Hepatocyte (in vitro differentiated cells): ENCODE results near the gene OR4D10. TPM values are rescaled to one million over a fixed set of nuclear protein-coding genes. Genes with fewer than 3 reads are reported as not detected.

Experiments used
- DNase-seq: peaks from one replicate; pipeline ENCODE4 v3.0.0-alpha.2; 2016; ENCODE audit warnings: low spot score
- H2AFZ ChIP-seq: fragments of 200-600 bp; sonication (generic); 2 replicates; pipeline ENCODE4 v1.6.0; 2016; ENCODE audit warnings: antibody characterized with exemption, mild to moderate bottlenecking
- H3K27ac ChIP-seq: fragments of 200-600 bp; sonication (generic); 2 replicates; pipeline ENCODE4 v1.5.1; 2016; ENCODE audit warnings: mild to moderate bottlenecking
- H3K27me3 ChIP-seq: fragments of 200-600 bp; sonication (generic); 2 replicates; pipeline ENCODE4 v1.6.1; 2016
- H3K36me3 ChIP-seq: fragments of 200-600 bp; sonication (generic); replicated peaks from 2 replicates; pipeline ENCODE4 v1.5.1; 2016; ENCODE audit warnings: low read depth; ENCODE audit not compliant: insufficient read depth
- H3K4me1 ChIP-seq: fragments of 200-600 bp; sonication (generic); 2 replicates; pipeline ENCODE4 v1.5.1; 2016; ENCODE audit warnings: mild to moderate bottlenecking, moderate library complexity; ENCODE audit not compliant: insufficient read depth
- H3K4me2 ChIP-seq: fragments of 200-600 bp; sonication (generic); 2 replicates; pipeline ENCODE4 v1.6.0; 2016
- H3K4me3 ChIP-seq: fragments of 200-600 bp; sonication (generic); 2 replicates; pipeline ENCODE4 v1.5.1; 2016; ENCODE audit warnings: mild to moderate bottlenecking
- H3K79me2 ChIP-seq: fragments of 200-600 bp; sonication (generic); 2 replicates; pipeline ENCODE4 v1.6.0; 2017; ENCODE audit warnings: mild to moderate bottlenecking
- H3K9me2 ChIP-seq: fragments of 200-600 bp; sonication (generic); replicated peaks from 2 replicates; pipeline ENCODE4 v1.6.0; 2017; ENCODE audit warnings: mild to moderate bottlenecking; ENCODE audit not compliant: insufficient read depth
- H3K9me3 ChIP-seq: fragments of 200-600 bp; sonication (generic); 2 replicates; pipeline ENCODE4 v1.5.1; 2016; ENCODE audit warnings: low read depth, mild to moderate bottlenecking
- H4K20me1 ChIP-seq: fragments of 200-600 bp; sonication (generic); 2 replicates; pipeline ENCODE4 v1.6.0; 2016; ENCODE audit warnings: mild to moderate bottlenecking; ENCODE audit not compliant: insufficient read depth, poor library complexity, severe bottlenecking
- EZH2 ChIP-seq: fragments of 200-600 bp; sonication (generic); IDR thresholded peaks from 2 replicates; pipeline ENCODE4 v1.6.1; 2016; ENCODE audit warnings: antibody characterized with exemption, mild to moderate bottlenecking, borderline replicate concordance
- EZH2phosphoT487 ChIP-seq: fragments of 200-600 bp; sonication (generic); IDR thresholded peaks from one replicate; pipeline ENCODE4 v1.6.1; 2018; ENCODE audit warnings: antibody characterized with exemption, mild to moderate bottlenecking, low read depth, moderate library complexity; ENCODE audit not compliant: unreplicated experiment, severe bottlenecking
- WGBS: methylation state at CpG from one replicate; pipeline ENCODE4 v1.1.6; 2016; ENCODE audit warnings: low lambda C conversion rate; ENCODE audit errors: missing lambda C conversion rate; 5-methylcytosine and 5-hydroxymethylcytosine counted together
- polyA plus RNA-seq: library from polyadenylated mRNA; unstranded; fragments of >200 nt; fragmentation: Nextera tagmentation; extraction: Ambion mirVana; gene quantifications from 2 replicates; pipeline ENCODE4 v1.2.1, GENCODE V29; 2016
- total RNA-seq: library from RNA; depleted of rRNA; stranded (reverse); fragments of >200 nt; gene quantifications from 2 replicates; pipeline ENCODE4 v1.2.3, GENCODE V29; 2014
- TF ChIP-seq, protein P1 (sequence below): fragments of 200-600 bp; sonication (generic); IDR thresholded peaks from 2 replicates; pipeline ENCODE4 v1.5.1; 2016; ENCODE audit warnings: antibody characterized with exemption, mild to moderate bottlenecking; ENCODE audit not compliant: poor library complexity

The OR4D10 gene
- total and polyA plus RNA-seq, 2 experiments from 2014 or later: not detected

DNA sequence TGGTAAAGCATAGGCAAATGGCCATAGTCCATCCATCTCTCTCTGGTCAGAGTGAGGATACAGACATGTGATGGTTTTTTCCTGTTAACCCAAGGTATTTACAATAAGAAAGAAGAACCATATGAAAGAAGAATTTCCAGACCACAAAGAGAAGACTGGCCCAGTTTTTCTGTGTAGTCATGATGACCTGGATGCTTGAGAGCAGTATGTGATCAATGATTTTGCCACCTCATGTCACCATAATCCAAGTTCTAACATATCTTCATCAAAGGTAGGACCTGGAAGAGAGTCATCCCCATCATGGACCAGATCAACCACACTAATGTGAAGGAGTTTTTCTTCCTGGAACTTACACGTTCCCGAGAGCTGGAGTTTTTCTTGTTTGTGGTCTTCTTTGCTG is 16.5 kb upstream of the OR4D10 start, which contains the start of gene OR4D6:
Gene OR4D6, plus strand, starts transcription at position 301 of the 400 bp plus-strand sequence. Its CDS starts 0 bp downstream, at position 301.
- peaks cover 3% of the 10 kb centered on the region for H3K4me1 ChIP-seq
- no peak for TF ChIP-seq EZH2phosphoT487
- no peak for TF ChIP-seq EZH2
- TF ChIP-seq, protein P1, sequence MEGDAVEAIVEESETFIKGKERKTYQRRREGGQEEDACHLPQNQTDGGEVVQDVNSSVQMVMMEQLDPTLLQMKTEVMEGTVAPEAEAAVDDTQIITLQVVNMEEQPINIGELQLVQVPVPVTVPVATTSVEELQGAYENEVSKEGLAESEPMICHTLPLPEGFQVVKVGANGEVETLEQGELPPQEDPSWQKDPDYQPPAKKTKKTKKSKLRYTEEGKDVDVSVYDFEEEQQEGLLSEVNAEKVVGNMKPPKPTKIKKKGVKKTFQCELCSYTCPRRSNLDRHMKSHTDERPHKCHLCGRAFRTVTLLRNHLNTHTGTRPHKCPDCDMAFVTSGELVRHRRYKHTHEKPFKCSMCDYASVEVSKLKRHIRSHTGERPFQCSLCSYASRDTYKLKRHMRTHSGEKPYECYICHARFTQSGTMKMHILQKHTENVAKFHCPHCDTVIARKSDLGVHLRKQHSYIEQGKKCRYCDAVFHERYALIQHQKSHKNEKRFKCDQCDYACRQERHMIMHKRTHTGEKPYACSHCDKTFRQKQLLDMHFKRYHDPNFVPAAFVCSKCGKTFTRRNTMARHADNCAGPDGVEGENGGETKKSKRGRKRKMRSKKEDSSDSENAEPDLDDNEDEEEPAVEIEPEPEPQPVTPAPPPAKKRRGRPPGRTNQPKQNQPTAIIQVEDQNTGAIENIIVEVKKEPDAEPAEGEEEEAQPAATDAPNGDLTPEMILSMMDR: no peak
- H3K79me2 ChIP-seq: no peaks in the 10 kb centered on the region
- no peak within 1 kb of the TSS for H3K27ac ChIP-seq
- DNase-seq: no peak
- no peaks in the 10 kb centered on the region for H3K9me2 ChIP-seq
- H3K4me3 ChIP-seq: no peak within 1 kb of the TSS
- no peak within 1 kb of the TSS for H3K4me2 ChIP-seq
- no peaks in the 10 kb centered on the region for H3K36me3 ChIP-seq
- H4K20me1 ChIP-seq: no peaks in the 10 kb centered on the region
- H3K9me3 ChIP-seq: no peaks in the 10 kb centered on the region
- WGBS: 95% methylated on average over 2 of the region's 2 CpGs
- H2AFZ ChIP-seq: no peak within 1 kb of the TSS
- no peaks in the 10 kb centered on the region for H3K27me3 ChIP-seq

DNA sequence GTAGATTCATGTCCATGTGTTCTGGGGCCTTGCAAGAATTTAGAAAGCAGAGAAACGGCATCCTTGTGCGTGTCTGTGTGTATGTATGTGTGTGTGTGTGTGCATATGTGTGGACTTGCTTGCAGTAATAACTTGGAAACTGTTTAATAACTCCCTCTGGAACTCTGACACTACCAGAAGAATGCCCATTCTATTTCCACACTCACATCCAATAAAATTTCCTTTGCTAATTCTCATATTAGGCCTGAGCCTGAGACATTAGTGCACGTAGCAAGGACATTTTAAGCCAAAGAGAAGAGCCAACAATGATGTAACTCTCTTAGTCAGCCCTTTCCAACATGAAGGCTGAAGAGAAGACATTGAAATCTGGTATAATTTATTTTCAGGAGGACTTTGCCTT is 13.2 kb upstream of the OR4D10 start:
- Histone ChIP-seq H3K27me3 (no peaks in the 10 kb centered on the region), H3K4me2 (no peak overlapping the region), H3K36me3 (no peaks in the 10 kb centered on the region), H3K4me1 (peaks cover 3% of the 10 kb centered on the region), H4K20me1 (no peaks in the 10 kb centered on the region), H3K27ac (no peak overlapping the region), H3K4me3 (no peak overlapping the region), H3K9me3 (no peaks in the 10 kb centered on the region), H3K9me2 (no peaks in the 10 kb centered on the region), H3K79me2 (no peaks in the 10 kb centered on the region), H2AFZ (no peak overlapping the region)
- TF ChIP-seq, protein P1: no peak
- no peak for TF ChIP-seq EZH2
- no peak for TF ChIP-seq EZH2phosphoT487
- DNase-seq: no peak
- WGBS: 70% methylated on average over 3 of the region's 3 CpGs

DNA sequence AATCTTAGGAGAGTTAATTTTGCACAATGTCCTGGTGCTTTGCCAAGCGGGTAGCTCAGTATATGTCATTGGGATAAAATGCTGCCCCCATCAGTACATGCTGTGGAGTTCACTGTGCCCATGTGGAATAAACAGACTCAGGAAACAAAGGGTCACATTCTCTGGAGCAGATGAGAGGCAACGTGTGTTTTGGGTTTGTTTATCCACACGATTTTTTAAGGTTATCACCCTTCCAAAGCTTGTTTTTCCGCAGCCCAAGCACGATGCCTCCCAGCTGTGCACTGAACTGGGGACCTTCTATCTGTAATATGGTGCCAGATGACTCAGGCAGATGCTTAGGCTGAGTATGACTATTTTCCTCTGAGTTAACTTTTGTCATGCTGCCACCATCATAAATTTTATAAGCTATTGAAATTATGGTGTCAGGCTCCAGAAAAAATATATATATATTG is 9.9 kb upstream of the OR4D10 start:
- Histone ChIP-seq H3K27me3 (no peaks in the 10 kb centered on the region), H3K9me3 (no peaks in the 10 kb centered on the region), H3K79me2 (no peaks in the 10 kb centered on the region), H3K27ac (no peak overlapping the region), H3K4me2 (no peak overlapping the region), H2AFZ (no peak overlapping the region), H4K20me1 (no peaks in the 10 kb centered on the region), H3K4me3 (no peak overlapping the region), H3K4me1 (no peaks in the 10 kb centered on the region), H3K36me3 (no peaks in the 10 kb centered on the region), H3K9me2 (no peaks in the 10 kb centered on the region)
- 58% methylated on average over 5 of the region's 5 CpGs for WGBS
- no peak for DNase-seq
- TF ChIP-seq EZH2 (no peak), EZH2phosphoT487 (no peak)
- TF ChIP-seq, protein P1: no peak
